ENCODE data around the gene SHISA6.

The SHISA6 gene

DNA sequence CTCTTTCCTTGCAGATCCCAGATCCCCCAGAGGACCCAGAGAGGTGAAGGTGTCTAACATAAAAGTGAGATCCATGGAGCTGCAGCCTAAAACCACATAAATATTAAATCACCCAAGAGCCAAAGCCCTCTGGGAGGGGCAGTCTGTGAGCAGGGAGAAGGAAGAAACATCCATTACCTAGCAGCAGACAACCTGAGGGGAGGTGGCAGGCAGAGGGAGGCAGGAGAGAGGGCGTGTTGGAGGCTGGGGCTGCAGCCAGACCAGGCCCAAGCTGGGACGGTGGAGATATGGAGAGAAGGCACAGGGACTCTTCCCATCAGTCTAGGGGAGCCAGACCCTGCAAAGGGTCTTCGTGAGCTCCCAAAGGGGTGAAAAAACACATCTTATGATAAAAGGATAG lies 101.1 kb downstream of the SHISA6 start:
- TF ChIP-seq, protein P1, sequence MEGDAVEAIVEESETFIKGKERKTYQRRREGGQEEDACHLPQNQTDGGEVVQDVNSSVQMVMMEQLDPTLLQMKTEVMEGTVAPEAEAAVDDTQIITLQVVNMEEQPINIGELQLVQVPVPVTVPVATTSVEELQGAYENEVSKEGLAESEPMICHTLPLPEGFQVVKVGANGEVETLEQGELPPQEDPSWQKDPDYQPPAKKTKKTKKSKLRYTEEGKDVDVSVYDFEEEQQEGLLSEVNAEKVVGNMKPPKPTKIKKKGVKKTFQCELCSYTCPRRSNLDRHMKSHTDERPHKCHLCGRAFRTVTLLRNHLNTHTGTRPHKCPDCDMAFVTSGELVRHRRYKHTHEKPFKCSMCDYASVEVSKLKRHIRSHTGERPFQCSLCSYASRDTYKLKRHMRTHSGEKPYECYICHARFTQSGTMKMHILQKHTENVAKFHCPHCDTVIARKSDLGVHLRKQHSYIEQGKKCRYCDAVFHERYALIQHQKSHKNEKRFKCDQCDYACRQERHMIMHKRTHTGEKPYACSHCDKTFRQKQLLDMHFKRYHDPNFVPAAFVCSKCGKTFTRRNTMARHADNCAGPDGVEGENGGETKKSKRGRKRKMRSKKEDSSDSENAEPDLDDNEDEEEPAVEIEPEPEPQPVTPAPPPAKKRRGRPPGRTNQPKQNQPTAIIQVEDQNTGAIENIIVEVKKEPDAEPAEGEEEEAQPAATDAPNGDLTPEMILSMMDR (IDR thresholded peaks at IDR 0.05; ENCODE audit: extremely low read depth, missing control alignments), result no peak
- DNase-seq (ENCODE audit: low spot score), result no peak

DNA sequence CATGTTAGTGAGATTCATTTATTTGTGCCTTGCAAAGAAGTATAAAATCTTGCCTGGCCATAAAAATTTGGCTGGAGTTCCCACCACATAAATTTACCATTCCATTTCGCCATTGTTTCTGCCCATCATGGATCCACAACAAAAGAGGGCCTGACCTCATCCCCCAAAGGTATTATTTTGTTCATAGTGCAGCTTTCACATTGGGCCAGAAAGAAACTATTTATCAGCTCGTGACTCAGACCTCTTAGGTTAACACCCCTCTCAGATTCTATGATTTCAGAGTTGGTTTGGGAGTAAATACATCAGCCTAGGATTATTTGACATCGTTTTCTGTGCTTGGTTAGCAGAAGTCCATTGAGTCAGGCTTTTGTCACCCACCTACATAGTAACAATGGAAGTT lies 108.1 kb downstream of the SHISA6 start:
- TF ChIP-seq, protein P1 (IDR thresholded peaks at IDR 0.05; ENCODE audit: extremely low read depth, missing control alignments), result no peak

DNA sequence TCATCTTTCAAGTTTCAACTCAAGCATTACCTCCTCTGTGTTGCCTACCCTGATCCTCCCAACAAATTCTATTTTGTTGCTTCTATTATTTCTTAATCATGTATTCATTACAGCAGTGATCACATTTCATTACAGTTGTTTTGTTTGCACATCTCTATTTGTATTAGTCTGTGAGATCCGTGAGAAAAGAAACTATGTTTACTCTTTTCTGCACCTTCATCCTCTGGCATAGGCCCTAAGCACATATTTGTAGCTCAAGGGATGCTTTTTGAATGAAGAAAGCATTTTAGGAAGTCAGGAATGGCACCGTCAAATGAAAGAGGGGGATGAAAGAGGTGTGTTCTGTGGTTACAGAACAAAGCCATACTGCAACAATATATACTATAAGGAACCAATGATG lies 110.5 kb downstream of the SHISA6 start:
- no peak for DNase-seq (ENCODE audit: low spot score)
- TF ChIP-seq, protein P1 (IDR thresholded peaks at IDR 0.05; ENCODE audit: extremely low read depth, missing control alignments), result no peak

More for the DNA sequence above, 108.1 kb downstream of the SHISA6 start:
- no peak for DNase-seq (ENCODE audit: low spot score)

DNA sequence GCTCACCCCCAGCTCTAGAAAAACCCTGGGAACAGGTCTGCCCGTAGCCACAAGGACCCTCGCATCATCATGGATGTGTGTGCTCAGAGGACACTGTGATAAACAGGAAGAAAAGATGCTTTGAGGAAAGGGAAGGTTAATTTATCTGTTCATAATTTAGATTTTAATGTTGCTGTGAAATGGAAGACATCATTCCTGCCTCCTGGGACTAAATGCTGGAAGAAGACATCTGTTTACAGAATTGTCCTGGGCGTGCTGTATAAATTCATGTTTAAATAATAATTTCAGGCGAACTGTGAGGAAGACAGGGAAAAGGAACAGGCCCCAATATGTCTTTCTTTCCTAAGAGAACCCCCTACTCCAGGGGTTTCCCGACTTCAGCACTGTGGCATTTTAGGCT lies 112.6 kb downstream of the SHISA6 start:
- no peak for DNase-seq (ENCODE audit: low spot score)
- TF ChIP-seq, protein P1 (IDR thresholded peaks at IDR 0.05; ENCODE audit: extremely low read depth, missing control alignments), result no peak

DNA sequence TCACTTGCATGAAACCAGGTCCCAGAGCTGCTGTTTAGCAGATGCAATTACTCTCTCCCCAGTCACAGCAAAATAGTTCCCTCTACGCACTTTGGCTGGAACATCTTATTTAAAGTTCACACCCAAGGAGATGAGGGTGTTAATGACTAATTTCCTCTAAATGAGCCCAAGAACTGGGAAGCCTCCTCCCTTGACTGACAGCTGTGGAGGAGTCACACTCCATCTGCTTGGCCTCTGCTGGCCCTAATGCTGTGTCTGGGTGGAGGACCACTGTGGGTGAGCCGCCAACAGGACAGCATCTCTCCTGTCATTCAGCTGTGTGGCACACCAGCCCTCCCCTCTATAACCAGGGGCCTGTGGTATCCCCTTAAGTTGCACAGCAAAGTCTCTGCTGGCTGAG lies 115.4 kb downstream of the SHISA6 start:
- TF ChIP-seq, protein P1 (IDR thresholded peaks at IDR 0.05; ENCODE audit: extremely low read depth, missing control alignments), result no peak
- no peak for DNase-seq (ENCODE audit: low spot score)

DNA sequence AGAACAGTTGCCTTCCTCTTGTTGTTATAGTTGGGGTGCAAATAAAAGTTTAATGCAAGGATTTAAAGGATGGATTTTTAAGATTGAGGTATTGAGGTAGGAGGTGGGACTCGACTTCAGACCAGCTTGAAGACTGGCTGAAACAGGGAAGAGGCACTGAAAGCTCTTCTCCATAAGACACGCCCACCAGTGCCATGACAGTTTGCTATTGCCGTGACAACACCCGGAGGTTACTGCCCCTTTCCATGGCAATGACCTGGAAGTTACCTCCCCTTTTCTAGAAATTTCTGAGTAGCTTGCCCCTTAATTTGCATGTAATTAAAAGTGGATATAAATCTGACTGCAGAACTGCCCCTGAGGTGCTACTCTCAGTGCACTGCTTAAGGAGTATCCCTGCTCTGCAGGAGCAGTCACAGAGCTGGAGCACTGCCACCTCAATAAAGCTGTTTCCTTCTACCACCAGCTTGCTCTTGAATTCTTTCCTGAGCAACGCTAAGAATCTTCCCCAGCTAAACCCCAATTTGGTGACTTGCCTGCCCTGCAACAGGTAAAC lies 122.6 kb downstream of the SHISA6 start:
- no peak for DNase-seq (ENCODE audit: low spot score)
- TF ChIP-seq, protein P1 (IDR thresholded peaks at IDR 0.05; ENCODE audit: extremely low read depth, missing control alignments), result no peak

DNA sequence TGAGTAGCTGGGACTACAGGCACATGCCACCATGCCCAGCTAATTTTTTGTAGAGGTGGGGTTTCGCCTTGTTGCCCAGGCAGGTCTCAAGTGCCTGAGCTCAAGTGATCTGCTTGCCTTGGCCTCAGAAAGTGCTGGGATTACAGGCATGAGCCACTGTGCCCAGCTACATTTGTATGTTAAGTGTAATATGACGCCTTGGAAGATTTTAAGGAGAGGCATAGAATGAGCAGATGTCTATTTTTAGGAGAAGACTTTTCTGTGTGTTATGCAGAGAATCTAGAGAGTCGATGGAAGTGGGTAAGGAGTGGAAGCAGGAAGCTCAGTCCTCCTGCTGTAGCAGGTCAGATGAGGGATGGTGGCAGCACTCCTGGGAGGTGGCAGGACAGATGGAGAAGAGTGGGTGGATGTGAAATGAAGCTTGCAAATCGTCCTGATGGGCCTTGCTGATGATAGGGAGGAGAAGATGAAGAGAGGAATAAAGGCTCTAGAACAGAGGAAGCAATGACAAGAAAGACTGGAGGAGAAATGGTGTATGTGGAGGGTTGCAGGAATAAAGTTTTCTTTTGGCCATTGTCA lies 125.3 kb downstream of the SHISA6 start:
- DNase-seq (ENCODE audit: low spot score), result no peak
- TF ChIP-seq, protein P1 (IDR thresholded peaks at IDR 0.05; ENCODE audit: extremely low read depth, missing control alignments), result no peak

Measured in GM20000 (cell line).